Kidney (tissue), 14 donors: ENCODE results near the gene DNAH3. TPM values are rescaled to one million over a fixed set of nuclear protein-coding genes. Genes with fewer than 3 reads are reported as not detected.
"Not testable (repeated sequence)": the region's sequence is repeated elsewhere in the genome, so short reads cannot be mapped to it uniquely, and the experiment has no call there.

Source experiments
- DNase-seq, 5 donors: peaks; one replicate each; pipeline ENCODE4 v3.0.0-alpha.2; 2013 to 2020
- FAIRE-seq: peaks from 2 replicates; lab custom pipeline; 2012; peaks lifted over from hg19 to GRCh38; lab: Jason Lieb, UNC
- H3K27ac ChIP-seq, 2 donors: one replicate each; pipeline ENCODE4 v1.7.0; 2013; ENCODE audit warnings: low read depth in 2 of 2, low read length in 2 of 2, inconsistent platforms in 1 of 2
- H3K27me3 ChIP-seq: one replicate; pipeline ENCODE4 v1.7.1; 2013; ENCODE audit warnings: low read length, inconsistent platforms; ENCODE audit not compliant: control insufficient read depth, insufficient read depth
- H3K36me3 ChIP-seq, 3 donors: one replicate each; pipeline versions ENCODE4 v1.7.0 to v1.7.1; 2013; ENCODE audit warnings: low read length in 3 of 3, control low read depth in 1 of 3, inconsistent platforms in 1 of 3; ENCODE audit not compliant: insufficient read depth in 3 of 3, control insufficient read depth in 2 of 3
- H3K4me1 ChIP-seq, 3 donors: one replicate each; pipeline versions ENCODE4 v1.7.0 to v1.7.1; 2013; ENCODE audit warnings: low read length in 3 of 3, inconsistent platforms in 1 of 3, low read depth in 1 of 3; ENCODE audit not compliant: control insufficient read depth in 2 of 3, insufficient read depth in 2 of 3
- H3K4me3 ChIP-seq, 3 donors: one replicate each; pipeline versions ENCODE4 v1.7.0 to v1.8.1; 2013; ENCODE audit warnings: low read length in 3 of 3, control low read depth in 1 of 3, inconsistent platforms in 1 of 3
- H3K9ac ChIP-seq, 3 donors: one replicate each; pipeline versions ENCODE4 v1.7.0 to v1.7.1; 2013; ENCODE audit warnings: low read length in 3 of 3, control low read depth in 1 of 3, inconsistent platforms in 1 of 3
- H3K9me3 ChIP-seq, 3 donors: one replicate each; pipeline versions ENCODE4 v1.7.0 to v1.7.1; 2013; ENCODE audit warnings: low read length in 3 of 3, control low read depth in 1 of 3, inconsistent platforms in 1 of 3; ENCODE audit not compliant: control insufficient read depth in 2 of 3, insufficient read depth in 1 of 3
- intact Hi-C: fragments of 100-400 bp; cut with DNase I; formaldehyde crosslinking; loops from one replicate; pipeline ENCODE4 v1.11.1; 2022
- polyA plus RNA-seq: library from polyadenylated mRNA; stranded (reverse); fragments of 350-450 nt; fragmentation: Illumina TruSeq; extraction: RNeasy Lipid Tissue Mini Kit (QIAGEN cat#74804); gene quantifications from one replicate; pipeline ENCODE4 v1.2.3, GENCODE V29; 2014; ENCODE audit warnings: low read depth, low replicate concordance; ENCODE audit not compliant: insufficient read depth
- total RNA-seq: library from RNA; stranded (reverse); fragmentation: NEBNext Ultra II Directional; extraction: Animal tissue kit (Norgen Biotek cat#: 25700); gene quantifications from one replicate; pipeline ENCODE4 v1.2.1, GENCODE V29; 2021
- TF ChIP-seq, protein P1 (sequence below): IDR thresholded peaks from 3 replicates; pipeline ENCODE4 v1.5.1; 2012; ENCODE audit warnings: mild to moderate bottlenecking, moderate library complexity, borderline replicate concordance; ENCODE audit not compliant: insufficient read depth; ENCODE audit errors: extremely low read depth
- donor health status: control.
- donor health status: control.
- donor health status: control.
- donor health status: control.
- donor health status: control.
- donor health status: DM: yes; HTN: yes; CAD: no.
- donor health status: Normal renal cell carcinoma (clear cell type).

The DNAH3 gene
- total and polyA plus RNA-seq, 2 donors from 2014 or later: 0.19 to 0.57 TPM

DNA sequence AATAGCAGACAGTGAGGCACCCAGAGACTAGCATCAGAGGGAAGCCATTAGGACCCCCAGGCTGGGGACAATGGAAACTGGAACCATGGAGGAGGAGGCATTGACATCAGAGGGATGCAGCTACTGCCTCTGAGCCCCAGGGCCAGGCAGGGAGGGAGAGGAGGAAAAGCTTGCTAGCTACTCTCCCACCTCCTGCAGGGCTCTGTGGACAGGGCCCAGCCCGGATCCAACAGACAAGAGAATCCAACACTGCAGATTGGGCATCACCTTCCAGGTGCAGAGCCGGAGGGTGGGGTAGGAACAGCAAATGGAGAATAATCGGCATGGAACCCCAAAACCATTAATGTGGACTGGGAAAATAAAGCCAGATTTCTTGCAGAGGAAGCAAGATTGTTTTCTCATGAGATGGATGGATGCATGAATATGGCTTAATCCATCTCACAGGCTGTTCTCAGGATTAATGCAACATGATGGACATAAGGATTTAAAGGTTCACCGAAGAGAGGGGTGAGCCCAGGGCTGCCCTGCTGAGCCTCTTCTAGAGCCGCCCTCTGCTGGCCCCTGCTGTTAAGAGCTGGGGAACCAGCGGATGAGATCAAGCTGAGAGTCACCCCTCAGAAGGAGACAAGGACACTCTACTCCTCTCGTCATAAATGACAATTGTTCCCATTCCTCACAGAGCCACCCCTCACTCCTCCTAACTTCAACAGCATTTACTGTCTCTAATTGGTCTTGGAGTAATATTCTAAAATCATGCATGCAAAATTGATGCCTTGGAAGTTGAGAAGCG is 48.8 kb downstream of the DNAH3 start:
- TF ChIP-seq, protein P1, sequence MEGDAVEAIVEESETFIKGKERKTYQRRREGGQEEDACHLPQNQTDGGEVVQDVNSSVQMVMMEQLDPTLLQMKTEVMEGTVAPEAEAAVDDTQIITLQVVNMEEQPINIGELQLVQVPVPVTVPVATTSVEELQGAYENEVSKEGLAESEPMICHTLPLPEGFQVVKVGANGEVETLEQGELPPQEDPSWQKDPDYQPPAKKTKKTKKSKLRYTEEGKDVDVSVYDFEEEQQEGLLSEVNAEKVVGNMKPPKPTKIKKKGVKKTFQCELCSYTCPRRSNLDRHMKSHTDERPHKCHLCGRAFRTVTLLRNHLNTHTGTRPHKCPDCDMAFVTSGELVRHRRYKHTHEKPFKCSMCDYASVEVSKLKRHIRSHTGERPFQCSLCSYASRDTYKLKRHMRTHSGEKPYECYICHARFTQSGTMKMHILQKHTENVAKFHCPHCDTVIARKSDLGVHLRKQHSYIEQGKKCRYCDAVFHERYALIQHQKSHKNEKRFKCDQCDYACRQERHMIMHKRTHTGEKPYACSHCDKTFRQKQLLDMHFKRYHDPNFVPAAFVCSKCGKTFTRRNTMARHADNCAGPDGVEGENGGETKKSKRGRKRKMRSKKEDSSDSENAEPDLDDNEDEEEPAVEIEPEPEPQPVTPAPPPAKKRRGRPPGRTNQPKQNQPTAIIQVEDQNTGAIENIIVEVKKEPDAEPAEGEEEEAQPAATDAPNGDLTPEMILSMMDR: peak; percentile 24
- H3K4me3 ChIP-seq: no peak overlapping the region
- no peaks in the 10 kb centered on the region for H3K27me3 ChIP-seq
- no peaks in the 10 kb centered on the region for H3K4me1 ChIP-seq
- H3K36me3 ChIP-seq: no peaks in the 10 kb centered on the region
- intact Hi-C loops: no loop called here
- peak in 1 of 5 donors; percentile 28 for DNase-seq
- FAIRE-seq: no peak
- H3K9me3 ChIP-seq: no peaks in the 10 kb centered on the region
- no peak overlapping the region for H3K27ac ChIP-seq
- no peak overlapping the region for H3K9ac ChIP-seq

GRCh38 chr16:21100447-21100846 is 50.2 kb downstream of the DNAH3 start:
- Histone ChIP-seq H3K9ac (no peak overlapping the region), H3K4me3 (no peak overlapping the region), H3K27me3 (no peaks in the 10 kb centered on the region), H3K27ac (no peak overlapping the region), H3K9me3 (no peaks in the 10 kb centered on the region), H3K36me3 (no peaks in the 10 kb centered on the region), H3K4me1 (no peaks in the 10 kb centered on the region)
- intact Hi-C loops: no loop called here
- TF ChIP-seq, protein P1: no peak
- DNase-seq: no peak
- no peak for FAIRE-seq

DNA sequence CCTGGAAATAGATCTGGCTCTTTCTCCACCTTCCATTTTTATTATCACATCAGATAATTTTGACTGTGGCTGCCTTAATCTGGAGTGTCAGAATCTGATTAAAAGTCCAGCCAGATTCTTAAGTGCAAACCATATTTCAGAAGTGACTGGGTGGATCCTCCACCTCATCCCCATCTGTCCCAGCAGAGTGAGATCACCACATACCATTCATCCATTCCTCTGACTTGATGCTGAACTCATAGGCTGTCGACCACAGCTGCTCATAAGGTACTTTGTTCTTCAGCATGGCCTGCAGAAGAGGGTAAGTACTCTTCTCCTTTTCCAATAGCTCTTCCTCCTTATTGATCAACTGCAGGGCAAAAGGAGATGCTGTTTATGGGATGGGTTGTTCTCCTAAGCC is 53.5 kb downstream of the DNAH3 start:
- Histone ChIP-seq H3K4me3 (no peak overlapping the region), H3K9ac (no peak overlapping the region), H3K27ac (no peak overlapping the region), H3K4me1 (no peaks in the 10 kb centered on the region), H3K27me3 (no peaks in the 10 kb centered on the region), H3K9me3 (no peaks in the 10 kb centered on the region), H3K36me3 (no peaks in the 10 kb centered on the region)
- intact Hi-C loops: no loop called here
- TF ChIP-seq, protein P1: no peak
- FAIRE-seq (no peak), DNase-seq (no peak)

DNA sequence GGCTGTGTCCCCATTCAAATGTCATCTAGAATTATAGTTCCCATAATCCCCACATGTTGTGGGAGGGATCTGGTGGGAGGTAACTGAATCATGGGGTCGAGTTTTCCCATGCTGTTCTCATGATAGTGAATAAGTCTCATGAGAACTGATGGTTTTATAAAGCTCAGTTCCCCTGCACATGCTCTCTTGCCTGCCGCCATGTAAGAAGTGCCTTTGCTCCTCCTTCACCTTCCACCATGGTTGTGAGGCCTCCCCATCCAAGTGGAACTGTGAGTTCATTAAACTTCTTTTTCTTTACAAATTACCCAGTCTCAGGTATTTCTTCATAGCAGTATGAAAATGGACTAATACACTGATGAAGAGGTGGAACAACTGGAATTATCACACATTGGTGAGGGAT is 55.9 kb downstream of the DNAH3 start:
- H3K9ac ChIP-seq, H3K4me1 ChIP-seq, DNase-seq, H3K36me3 ChIP-seq, H3K4me3 ChIP-seq, H3K27me3 ChIP-seq, H3K27ac ChIP-seq, FAIRE-seq, intact Hi-C loops, H3K9me3 ChIP-seq: not testable (repeated sequence)
